HEK293 (cell line): ENCODE measurements around the gene ASPSCR1.

Experiments used
- CTCF ChIA-PET: fragments of 350-600 bp; formaldehyde crosslinking; extraction: SDS; loops from one replicate; lab custom pipeline; 2021; ENCODE audit warnings: antibody characterized with exemption; lab: Yijun Ruan, JAX
- POLR2A ChIA-PET: fragments of 300-600 bp; formaldehyde crosslinking; extraction: SDS; loops from one replicate; lab custom pipeline; 2020; ENCODE audit warnings: antibody characterized with exemption, inconsistent platforms; lab: Yijun Ruan, JAX
- H3K27ac ChIP-seq: fragments of 200-500 bp; sonication (Bioruptor generic); 2 replicates; pipeline ENCODE4 v1.5.1; 2014; ENCODE audit warnings: low read depth, low read length, control low read depth, inconsistent platforms; ENCODE audit errors: extremely low read depth
- H3K36me3 ChIP-seq, 2 experiments: fragments of 200-500 bp in 1 of 2; sonication (Bioruptor generic) in 1 of 2; 1 replicate in 1 of 2; 2 replicates in 1 of 2; pipeline ENCODE4 v1.5.1; 2014 to 2017; ENCODE audit warnings: inconsistent platforms in 2 of 2, low read length in 2 of 2; ENCODE audit not compliant: control insufficient read depth in 2 of 2, insufficient read depth in 1 of 2
- H3K4me1 ChIP-seq: fragments of 200-500 bp; sonication (Bioruptor generic); 2 replicates; pipeline ENCODE4 v1.5.1; 2014; ENCODE audit warnings: mild to moderate bottlenecking, low read length, inconsistent platforms; ENCODE audit not compliant: control insufficient read depth, insufficient read depth
- H3K4me3 ChIP-seq: 2 replicates; pipeline ENCODE4 v1.5.1; 2011; ENCODE audit warnings: low read depth, mild to moderate bottlenecking, control low read depth, low read length, moderate library complexity
- H3K9me3 ChIP-seq: fragments of 200-500 bp; sonication (Bioruptor generic); 2 replicates; pipeline ENCODE4 v1.5.1; 2014; ENCODE audit warnings: low read depth, low read length, inconsistent platforms; ENCODE audit not compliant: control insufficient read depth, insufficient read depth
- BCL11B ChIP-seq: fragments of 450-650 bp; formaldehyde crosslinking; IDR thresholded peaks from 2 replicates; pipeline ENCODE4 v1.5.1; 2016; ENCODE audit warnings: low read depth, missing biosample characterization, missing genetic modification characterization
- KLF8 ChIP-seq: fragments of 450-650 bp; formaldehyde crosslinking; IDR thresholded peaks from 2 replicates; pipeline ENCODE4 v1.5.1; 2016; ENCODE audit warnings: missing biosample characterization, missing genetic modification characterization
- MEIS1 ChIP-seq: sonication (generic); formaldehyde crosslinking; IDR thresholded peaks from 2 replicates; pipeline ENCODE4 v1.8.1; 2022; ENCODE audit warnings: missing genetic modification reagents, mild to moderate bottlenecking, borderline replicate concordance
- OVOL3 ChIP-seq: fragments of 450-650 bp; formaldehyde crosslinking; IDR thresholded peaks from 2 replicates; pipeline ENCODE4 v1.5.1; 2016; ENCODE audit warnings: missing biosample characterization, missing genetic modification characterization
- SCRT1 ChIP-seq: fragments of 450-650 bp; formaldehyde crosslinking; IDR thresholded peaks from 2 replicates; pipeline ENCODE4 v1.5.1; 2016; ENCODE audit warnings: missing biosample characterization, missing genetic modification characterization, borderline replicate concordance
- SP3 ChIP-seq: fragments of 450-650 bp; formaldehyde crosslinking; IDR thresholded peaks from 2 replicates; pipeline ENCODE4 v1.5.1; 2016; ENCODE audit warnings: missing biosample characterization, missing genetic modification characterization
- TCF7L2 ChIP-seq: IDR thresholded peaks from 2 replicates; pipeline ENCODE4 v1.6.1; 2011; ENCODE audit warnings: low read depth, mild to moderate bottlenecking, inconsistent platforms, low read length, moderate library complexity, borderline replicate concordance
- ZFHX2 ChIP-seq: fragments of 450-650 bp; formaldehyde crosslinking; conservative IDR thresholded peaks from 2 replicates; pipeline ENCODE4 v1.5.1; 2016; ENCODE audit warnings: missing biosample characterization, missing genetic modification characterization
- ZNF175 ChIP-seq: fragments of 450-650 bp; formaldehyde crosslinking; IDR thresholded peaks from 2 replicates; pipeline ENCODE4 v1.5.1; 2016; ENCODE audit warnings: missing biosample characterization, missing genetic modification characterization
- ZNF19 ChIP-seq: fragments of 450-650 bp; formaldehyde crosslinking; IDR thresholded peaks from 2 replicates; pipeline ENCODE4; 2016; ENCODE audit warnings: missing biosample characterization, missing genetic modification characterization, low read depth
- ZNF202 ChIP-seq: fragments of 450-650 bp; formaldehyde crosslinking; IDR thresholded peaks from 2 replicates; pipeline ENCODE4 v1.5.1; 2016; ENCODE audit warnings: missing biosample characterization, missing genetic modification characterization, borderline replicate concordance
- ZNF23 ChIP-seq: fragments of 450-650 bp; formaldehyde crosslinking; IDR thresholded peaks from 2 replicates; pipeline ENCODE4 v1.5.1; 2016; ENCODE audit warnings: missing biosample characterization, missing genetic modification characterization, borderline replicate concordance
- ZNF416 ChIP-seq: fragments of 450-650 bp; formaldehyde crosslinking; IDR thresholded peaks from 2 replicates; pipeline ENCODE4 v1.5.1; 2016; ENCODE audit warnings: missing biosample characterization, missing genetic modification characterization
- ZNF423 ChIP-seq: fragments of 450-650 bp; formaldehyde crosslinking; IDR thresholded peaks from 2 replicates; pipeline ENCODE4 v1.5.1; 2016; ENCODE audit warnings: missing biosample characterization, missing genetic modification characterization
- ZNF48 ChIP-seq: fragments of 450-650 bp; formaldehyde crosslinking; IDR thresholded peaks from 2 replicates; pipeline ENCODE4 v1.5.1; 2016; ENCODE audit warnings: missing biosample characterization, missing genetic modification characterization
- ZNF544 ChIP-seq: fragments of 450-650 bp; formaldehyde crosslinking; IDR thresholded peaks from 2 replicates; pipeline ENCODE4 v1.5.0; 2017; ENCODE audit warnings: missing biosample characterization, missing genetic modification characterization
- ZNF548 ChIP-seq: fragments of 450-650 bp; formaldehyde crosslinking; IDR thresholded peaks from 2 replicates; pipeline ENCODE4 v1.5.1; 2016; ENCODE audit warnings: missing biosample characterization, missing genetic modification characterization
- ZNF555 ChIP-seq: fragments of 450-650 bp; formaldehyde crosslinking; conservative IDR thresholded peaks from 2 replicates; pipeline ENCODE4 v1.5.1; 2017; ENCODE audit warnings: missing biosample characterization, mild to moderate bottlenecking, missing genetic modification characterization, inconsistent platforms
- ZNF558 ChIP-seq: fragments of 450-650 bp; formaldehyde crosslinking; IDR thresholded peaks from 2 replicates; pipeline ENCODE4 v1.5.1; 2016; ENCODE audit warnings: missing biosample characterization, missing genetic modification characterization
- ZNF571 ChIP-seq: fragments of 450-650 bp; formaldehyde crosslinking; IDR thresholded peaks from 2 replicates; pipeline ENCODE4 v1.5.0; 2017; ENCODE audit warnings: missing biosample characterization, missing genetic modification characterization
- ZNF600 ChIP-seq: fragments of 450-650 bp; formaldehyde crosslinking; IDR thresholded peaks from 2 replicates; pipeline ENCODE4 v1.5.1; 2016; ENCODE audit warnings: missing biosample characterization, missing genetic modification characterization
- ZNF747 ChIP-seq: fragments of 450-650 bp; formaldehyde crosslinking; IDR thresholded peaks from 2 replicates; pipeline ENCODE4 v1.5.1; 2016; ENCODE audit warnings: missing biosample characterization, missing genetic modification characterization
- ZNF776 ChIP-seq: fragments of 450-650 bp; formaldehyde crosslinking; IDR thresholded peaks from 2 replicates; pipeline ENCODE4 v1.5.0; 2017; ENCODE audit warnings: missing biosample characterization, missing genetic modification characterization, borderline replicate concordance
- TF ChIP-seq, protein P1 (sequence below): fragments of 450-650 bp; formaldehyde crosslinking; IDR thresholded peaks from 2 replicates; pipeline ENCODE4 v1.5.1; 2016; ENCODE audit warnings: missing biosample characterization, missing genetic modification characterization
- TF ChIP-seq, protein P2 (sequence below): fragments of 450-650 bp; formaldehyde crosslinking; IDR thresholded peaks from 2 replicates; pipeline ENCODE4 v1.5.1; 2016; ENCODE audit warnings: missing biosample characterization, missing genetic modification characterization
- TF ChIP-seq, protein P3 (sequence below): fragments of 450-650 bp; formaldehyde crosslinking; IDR thresholded peaks from 2 replicates; pipeline ENCODE4 v1.5.1; 2016; ENCODE audit warnings: missing biosample characterization, missing genetic modification characterization
- TF ChIP-seq, protein P4 (sequence below): fragments of 450-650 bp; formaldehyde crosslinking; IDR thresholded peaks from 2 replicates; pipeline ENCODE4 v1.5.1; 2016; ENCODE audit warnings: missing biosample characterization, missing genetic modification characterization
- TF ChIP-seq, protein P5 (sequence below): fragments of 450-650 bp; formaldehyde crosslinking; IDR thresholded peaks from 2 replicates; pipeline ENCODE4 v1.5.1; 2016; ENCODE audit warnings: missing biosample characterization, missing genetic modification characterization

The ASPSCR1 gene

DNA sequence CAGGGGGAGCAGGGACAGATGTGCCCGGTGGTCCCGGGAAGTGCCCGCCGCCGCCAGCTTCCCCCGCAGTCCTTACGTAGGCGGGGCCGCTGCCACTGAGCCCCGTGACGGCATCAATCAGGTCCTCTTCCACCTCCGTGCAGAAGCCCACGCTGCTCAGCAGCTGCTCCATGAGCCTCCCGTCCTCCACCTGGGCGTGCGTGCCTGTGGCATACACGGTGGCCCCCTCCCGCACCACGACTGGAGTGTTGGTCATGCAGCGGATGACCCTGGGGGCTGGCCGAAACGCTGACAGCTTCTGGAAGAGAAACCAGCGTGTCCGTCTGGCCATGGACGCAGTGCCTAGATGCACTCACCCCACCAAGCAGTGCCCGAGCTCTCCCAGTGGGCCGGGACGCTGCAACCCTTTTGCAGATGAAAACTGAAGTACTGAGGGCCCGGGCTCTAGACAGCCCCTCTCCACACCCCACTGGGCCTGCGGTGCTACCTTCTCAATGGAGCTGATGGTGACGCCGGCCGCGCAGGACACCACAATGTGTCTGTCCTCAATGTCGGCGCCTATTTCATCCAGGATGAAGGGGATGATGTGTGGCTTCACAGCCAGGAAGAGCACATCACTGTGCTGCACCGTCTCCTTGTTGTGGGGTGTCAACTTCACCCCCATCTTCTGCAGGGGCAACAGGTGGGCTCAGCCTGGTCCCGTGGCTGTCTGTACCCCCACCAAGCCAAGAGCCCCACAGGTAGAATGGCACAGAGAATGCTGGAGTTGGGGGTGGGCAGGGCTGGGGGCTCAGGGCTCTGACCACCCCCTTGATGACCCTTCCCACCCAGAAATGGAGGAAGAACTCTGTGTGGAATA is 42.4 kb upstream of the ASPSCR1 start (continued):
- no peak for TF ChIP-seq ZNF548 (tag by site-specific recombination)
- TF ChIP-seq, protein P1, sequence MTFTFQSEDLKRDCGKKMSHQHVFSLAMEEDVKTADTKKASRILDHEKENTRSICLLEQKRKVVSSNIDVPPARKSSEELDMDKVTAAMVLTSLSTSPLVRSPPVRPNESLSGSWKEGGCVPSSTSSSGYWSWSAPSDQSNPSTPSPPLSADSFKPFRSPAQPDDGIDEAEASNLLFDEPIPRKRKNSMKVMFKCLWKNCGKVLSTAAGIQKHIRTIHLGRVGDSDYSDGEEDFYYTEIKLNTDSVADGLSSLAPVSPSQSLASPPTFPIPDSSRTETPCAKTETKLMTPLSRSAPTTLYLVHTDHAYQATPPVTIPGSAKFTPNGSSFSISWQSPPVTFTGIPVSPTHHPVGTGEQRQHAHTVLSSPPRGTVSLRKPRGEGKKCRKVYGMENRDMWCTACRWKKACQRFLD (tag by site-specific recombination), result no peak
- no peak for TF ChIP-seq ZNF776 (tag by site-specific recombination)
- no peak for TF ChIP-seq ZNF571 (tag by site-specific recombination)
- peak; percentile 76 for TF ChIP-seq ZFHX2 (tag by site-specific recombination)
- TF ChIP-seq TCF7L2, result no peak
- peak; percentile 80 for TF ChIP-seq SCRT1 (tag by site-specific recombination)
- no peak for TF ChIP-seq ZNF175
- no peak for TF ChIP-seq BCL11B (tag by site-specific recombination)
- TF ChIP-seq, protein P2, sequence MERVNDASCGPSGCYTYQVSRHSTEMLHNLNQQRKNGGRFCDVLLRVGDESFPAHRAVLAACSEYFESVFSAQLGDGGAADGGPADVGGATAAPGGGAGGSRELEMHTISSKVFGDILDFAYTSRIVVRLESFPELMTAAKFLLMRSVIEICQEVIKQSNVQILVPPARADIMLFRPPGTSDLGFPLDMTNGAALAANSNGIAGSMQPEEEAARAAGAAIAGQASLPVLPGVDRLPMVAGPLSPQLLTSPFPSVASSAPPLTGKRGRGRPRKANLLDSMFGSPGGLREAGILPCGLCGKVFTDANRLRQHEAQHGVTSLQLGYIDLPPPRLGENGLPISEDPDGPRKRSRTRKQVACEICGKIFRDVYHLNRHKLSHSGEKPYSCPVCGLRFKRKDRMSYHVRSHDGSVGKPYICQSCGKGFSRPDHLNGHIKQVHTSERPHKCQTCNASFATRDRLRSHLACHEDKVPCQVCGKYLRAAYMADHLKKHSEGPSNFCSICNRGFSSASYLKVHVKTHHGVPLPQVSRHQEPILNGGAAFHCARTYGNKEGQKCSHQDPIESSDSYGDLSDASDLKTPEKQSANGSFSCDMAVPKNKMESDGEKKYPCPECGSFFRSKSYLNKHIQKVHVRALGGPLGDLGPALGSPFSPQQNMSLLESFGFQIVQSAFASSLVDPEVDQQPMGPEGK (tag by site-specific recombination), result 0 out of 2 replicates have a peak, but pooled peaks have one; percentile 31
- TF ChIP-seq KLF8 (tag by site-specific recombination), result no peak
- TF ChIP-seq, all 188 proteins: peak for 5

DNA sequence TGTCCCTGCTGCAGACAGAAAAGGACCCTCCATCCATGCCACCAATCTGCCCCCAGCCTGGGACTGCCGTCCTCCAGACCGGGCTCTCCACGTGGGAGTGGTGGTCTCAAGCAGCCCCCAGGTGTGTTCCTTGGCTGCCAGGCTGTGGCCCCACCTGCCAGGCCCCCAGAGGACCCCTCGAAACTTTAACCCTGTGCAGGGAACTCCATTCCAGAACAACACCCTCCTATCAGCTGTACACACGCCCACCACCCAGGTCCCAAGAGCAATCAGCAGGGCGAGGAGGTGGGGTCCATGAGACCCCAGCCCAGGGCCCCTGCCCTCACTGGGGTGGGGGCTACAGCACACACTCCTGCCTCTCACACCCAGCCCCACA is 41.7 kb upstream of the ASPSCR1 start:
- no peaks in the 10 kb centered on the region for H3K9me3 ChIP-seq
- ChIA-PET POLR2A (interaction anchor here (0.6 to 1.0 kb wide), 2 partner anchors 8 to 116 kb away, joined by 3 to 5 read pairs; partner anchors contain the start of gene MAFG), CTCF (interaction anchor here (0.7 to 1.4 kb wide), 3 partner anchors 8 to 24 kb away, joined by 3 read pairs; partner anchors contain the start of gene MAFG)
- peaks cover 0 to 13% of the 10 kb centered on the region in 2 experiments; a peak in 1 of 3 replicates for H3K36me3 ChIP-seq
- H3K4me1 ChIP-seq, result no peaks in the 10 kb centered on the region; the same call in 1 of the 2 replicates
- no peak overlapping the region for H3K4me3 ChIP-seq
- no peak overlapping the region for H3K27ac ChIP-seq
- no peak for TF ChIP-seq MEIS1 (CRISPR knock-in tag)
- TF ChIP-seq ZNF423 (tag by site-specific recombination), result no peak
- no peak for TF ChIP-seq ZNF416
- TF ChIP-seq, protein P3, sequence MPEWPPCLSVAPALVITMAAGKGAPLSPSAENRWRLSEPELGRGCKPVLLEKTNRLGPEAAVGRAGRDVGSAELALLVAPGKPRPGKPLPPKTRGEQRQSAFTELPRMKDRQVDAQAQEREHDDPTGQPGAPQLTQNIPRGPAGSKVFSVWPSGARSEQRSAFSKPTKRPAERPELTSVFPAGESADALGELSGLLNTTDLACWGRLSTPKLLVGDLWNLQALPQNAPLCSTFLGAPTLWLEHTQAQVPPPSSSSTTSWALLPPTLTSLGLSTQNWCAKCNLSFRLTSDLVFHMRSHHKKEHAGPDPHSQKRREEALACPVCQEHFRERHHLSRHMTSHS (tag by site-specific recombination), result no peak
- no peak for TF ChIP-seq OVOL3 (tag by site-specific recombination)
- TF ChIP-seq, protein P4, sequence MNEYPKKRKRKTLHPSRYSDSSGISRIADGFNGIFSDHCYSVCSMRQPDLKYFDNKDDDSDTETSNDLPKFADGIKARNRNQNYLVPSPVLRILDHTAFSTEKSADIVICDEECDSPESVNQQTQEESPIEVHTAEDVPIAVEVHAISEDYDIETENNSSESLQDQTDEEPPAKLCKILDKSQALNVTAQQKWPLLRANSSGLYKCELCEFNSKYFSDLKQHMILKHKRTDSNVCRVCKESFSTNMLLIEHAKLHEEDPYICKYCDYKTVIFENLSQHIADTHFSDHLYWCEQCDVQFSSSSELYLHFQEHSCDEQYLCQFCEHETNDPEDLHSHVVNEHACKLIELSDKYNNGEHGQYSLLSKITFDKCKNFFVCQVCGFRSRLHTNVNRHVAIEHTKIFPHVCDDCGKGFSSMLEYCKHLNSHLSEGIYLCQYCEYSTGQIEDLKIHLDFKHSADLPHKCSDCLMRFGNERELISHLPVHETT (tag by site-specific recombination), result no peak
- TF ChIP-seq ZNF202 (tag by site-specific recombination), result no peak
- no peak for TF ChIP-seq ZNF558
- TF ChIP-seq ZNF544 (tag by site-specific recombination), result no peak
- TF ChIP-seq, protein P5, sequence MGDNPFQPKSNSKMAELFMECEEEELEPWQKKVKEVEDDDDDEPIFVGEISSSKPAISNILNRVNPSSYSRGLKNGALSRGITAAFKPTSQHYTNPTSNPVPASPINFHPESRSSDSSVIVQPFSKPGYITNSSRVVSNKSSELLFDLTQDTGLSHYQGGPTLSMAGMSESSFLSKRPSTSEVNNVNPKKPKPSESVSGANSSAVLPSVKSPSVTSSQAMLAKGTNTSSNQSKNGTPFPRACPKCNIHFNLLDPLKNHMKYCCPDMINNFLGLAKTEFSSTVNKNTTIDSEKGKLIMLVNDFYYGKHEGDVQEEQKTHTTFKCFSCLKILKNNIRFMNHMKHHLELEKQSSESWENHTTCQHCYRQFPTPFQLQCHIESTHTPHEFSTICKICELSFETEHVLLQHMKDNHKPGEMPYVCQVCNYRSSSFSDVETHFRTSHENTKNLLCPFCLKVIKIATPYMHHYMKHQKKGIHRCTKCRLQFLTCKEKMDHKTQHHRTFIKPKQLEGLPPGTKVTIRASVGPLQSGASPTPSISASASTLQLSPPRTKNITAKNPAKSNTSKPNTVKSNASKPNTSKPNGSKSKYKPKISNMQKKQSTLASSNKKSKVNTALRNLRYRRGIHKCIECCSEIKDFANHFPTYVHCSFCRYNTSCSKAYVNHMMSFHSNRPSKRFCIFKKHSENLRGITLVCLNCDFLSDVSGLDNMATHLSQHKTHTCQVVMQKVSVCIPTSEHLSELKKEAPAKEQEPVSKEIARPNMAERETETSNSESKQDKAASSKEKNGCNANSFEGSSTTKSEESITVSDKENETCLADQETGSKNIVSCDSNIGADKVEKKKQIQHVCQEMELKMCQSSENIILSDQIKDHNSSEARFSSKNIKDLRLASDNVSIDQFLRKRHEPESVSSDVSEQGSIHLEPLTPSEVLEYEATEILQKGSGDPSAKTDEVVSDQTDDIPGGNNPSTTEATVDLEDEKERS, result no peak
- no peak for TF ChIP-seq SCRT1 (tag by site-specific recombination)
- no peak for TF ChIP-seq ZNF19 (tag by site-specific recombination)
- no peak for TF ChIP-seq ZNF747 (tag by site-specific recombination)
- TF ChIP-seq ZNF48 (tag by site-specific recombination), result no peak
- TF ChIP-seq ZNF600, result peak; percentile 18; the same call in 1 of the 2 replicates
- no peak for TF ChIP-seq SP3 (tag by site-specific recombination)
- TF ChIP-seq ZNF555 (tag by site-specific recombination), result no peak
- peak; percentile 17; the same call in 1 of the 2 replicates for TF ChIP-seq ZFHX2 (tag by site-specific recombination)
- no peak for TF ChIP-seq ZNF23 (tag by site-specific recombination)
